NCI-H2227 treated with DMSO at 0.1 percent for 48 hours (cell line): ENCODE data around the gene TGFB2.

Experiments
- DNase-seq: peaks from one replicate; lab custom pipeline; 2025; lab: John Stamatoyannopoulos, UW

The TGFB2 gene

GRCh38 chr1:218332416-218332815 is 12.7 kb upstream of the TGFB2 start:
- DNase-seq, result no peak

GRCh38 chr1:218336328-218336727 is 8.8 kb upstream of the TGFB2 start:
- no peak for DNase-seq

GRCh38 chr1:218339267-218339831 is 5.8 kb upstream of the TGFB2 start:
- DNase-seq, result peak; percentile 39

GRCh38 chr1:218341325-218341724 is 3.8 kb upstream of the TGFB2 start:
- no peak for DNase-seq

- DNase-seq, result no peak
These were observed 3.0 kb upstream of the TGFB2 start for GRCh38 chr1:218342091-218342490.

- DNase-seq, result peak; percentile 71
These were observed 696 bp downstream of the TGFB2 start for GRCh38 chr1:218345673-218346390.

- DNase-seq, result peak; percentile 36
These were observed 1.5 kb downstream of the TGFB2 start for GRCh38 chr1:218346391-218347204.

GRCh38 chr1:218347336-218347722 is 2.2 kb downstream of the TGFB2 start:
- no peak for DNase-seq

- DNase-seq, result no peak
These were observed 2.8 kb downstream of the TGFB2 start for GRCh38 chr1:218347723-218348627.

GRCh38 chr1:218348628-218349071 is 3.5 kb downstream of the TGFB2 start:
- no peak for DNase-seq

- DNase-seq, result no peak
These were observed 4.4 kb downstream of the TGFB2 start for GRCh38 chr1:218349348-218350034.

- no peak for DNase-seq
These were observed 4.9 kb downstream of the TGFB2 start for GRCh38 chr1:218350035-218350525.

GRCh38 chr1:218350801-218351266 is 5.7 kb downstream of the TGFB2 start:
- DNase-seq, result no peak

- DNase-seq, result no peak
These were observed 6.4 kb downstream of the TGFB2 start for GRCh38 chr1:218351391-218352074.

- no peak for DNase-seq
These were observed 6.9 kb downstream of the TGFB2 start for GRCh38 chr1:218352075-218352438.

GRCh38 chr1:218353656-218354055 is 8.5 kb downstream of the TGFB2 start:
- DNase-seq, result no peak

- DNase-seq, result no peak
These were observed 10.1 kb downstream of the TGFB2 start for GRCh38 chr1:218355278-218355677.

GRCh38 chr1:218357211-218357892 is 12.2 kb downstream of the TGFB2 start:
- DNase-seq, result no peak

GRCh38 chr1:218357893-218358232 is 12.7 kb downstream of the TGFB2 start:
- no peak for DNase-seq
